MM.1S (cell line): ENCODE results near the gene TMEM117.

Experiments
- DNase-seq: peaks from one replicate; pipeline ENCODE4 v3.0.0-alpha.2; 2015
- H2AFZ ChIP-seq: fragments of 300-600 bp; sonication (generic); 2 replicates; pipeline ENCODE4 v1.6.0; 2016; ENCODE audit warnings: antibody characterized with exemption, low read length
- H3F3A ChIP-seq: fragments of 300-600 bp; sonication (generic); 2 replicates; pipeline ENCODE4 v1.6.1; 2016; ENCODE audit warnings: mild to moderate bottlenecking, antibody characterized with exemption, low read length, moderate library complexity, mixed read lengths; ENCODE audit not compliant: insufficient read depth
- H3K27ac ChIP-seq: fragments of 300-600 bp; sonication (generic); 2 replicates; pipeline ENCODE4 v1.5.1; 2016; ENCODE audit warnings: mild to moderate bottlenecking, low read length
- H3K27me3 ChIP-seq: fragments of 300-600 bp; sonication (generic); replicated peaks from 2 replicates; pipeline ENCODE4 v1.6.0; 2016; ENCODE audit warnings: low read length; ENCODE audit not compliant: insufficient read depth
- H3K36me3 ChIP-seq: fragments of 300-600 bp; sonication (generic); replicated peaks from 2 replicates; pipeline ENCODE4 v1.6.1; 2016; ENCODE audit warnings: mild to moderate bottlenecking, low read length, mixed read lengths; ENCODE audit not compliant: insufficient read depth
- H3K4me1 ChIP-seq: fragments of 300-600 bp; sonication (generic); 2 replicates; pipeline ENCODE4 v1.6.1; 2016; ENCODE audit warnings: low read length, mixed read lengths
- H3K4me2 ChIP-seq: fragments of 300-600 bp; sonication (generic); 2 replicates; pipeline ENCODE4 v1.6.0; 2016; ENCODE audit warnings: low read depth, low read length
- H3K4me3 ChIP-seq: fragments of 300-600 bp; sonication (generic); 2 replicates; pipeline ENCODE4 v1.5.1; 2016; ENCODE audit warnings: low read length, mixed read lengths
- H3K79me2 ChIP-seq: fragments of 300-600 bp; sonication (generic); 2 replicates; pipeline ENCODE4 v1.6.1; 2016; ENCODE audit warnings: mixed run types, low read length, mixed read lengths
- H3K9ac ChIP-seq: fragments of 300-600 bp; sonication (generic); 2 replicates; pipeline ENCODE4 v1.6.1; 2016; ENCODE audit warnings: low read length, mixed read lengths
- H3K9me2 ChIP-seq: fragments of 300-600 bp; sonication (generic); replicated peaks from 2 replicates; pipeline ENCODE4 v1.6.1; 2016; ENCODE audit warnings: mild to moderate bottlenecking, low read length, mixed read lengths; ENCODE audit not compliant: insufficient read depth
- H3K9me3 ChIP-seq: fragments of 300-600 bp; sonication (generic); replicated peaks from 2 replicates; pipeline ENCODE4 v1.6.1; 2016; ENCODE audit warnings: mild to moderate bottlenecking, low read length, mixed read lengths; ENCODE audit not compliant: insufficient read depth
- H4K20me1 ChIP-seq: fragments of 300-600 bp; sonication (generic); 2 replicates; pipeline ENCODE4 v1.6.1; 2016; ENCODE audit warnings: mild to moderate bottlenecking, low read length, moderate library complexity, mixed read lengths; ENCODE audit not compliant: insufficient read depth
- CTCF ChIP-seq: fragments of 300-600 bp; sonication (generic); IDR thresholded peaks from 2 replicates; pipeline ENCODE4 v1.5.1; 2016; ENCODE audit warnings: antibody characterized with exemption, low read length, mixed read lengths
- EZH2 ChIP-seq: fragments of 300-600 bp; sonication (generic); optimal IDR thresholded peaks from 2 replicates; pipeline ENCODE3; 2017; ENCODE audit warnings: low read depth, mild to moderate bottlenecking, antibody characterized with exemption, low read length, mixed read lengths
- EZH2phosphoT487 ChIP-seq: fragments of 300-600 bp; sonication (generic); IDR thresholded peaks from 2 replicates; pipeline ENCODE4 v1.6.1; 2018; ENCODE audit warnings: antibody characterized with exemption, low read length

TMEM117 gene

GRCh38 chr12:43988838-43989560 is 153.1 kb downstream of the TMEM117 start:
- Histone ChIP-seq H2AFZ (peak overlapping the region; percentile 57; the same call in 1 of the 2 replicates), H3K4me2 (peak overlapping the region; percentile 70), H3K9ac (no peak overlapping the region; the same call in 1 of the 2 replicates), H3K27ac (peak overlapping the region; percentile 40; the same call in 1 of the 2 replicates), H3K36me3 (no peaks in the 10 kb centered on the region), H3K9me2 (no peaks in the 10 kb centered on the region), H3K4me1 (peaks cover 10% of the 10 kb centered on the region; the same call in 1 of the 2 replicates), H4K20me1 (no peaks in the 10 kb centered on the region), H3K9me3 (no peaks in the 10 kb centered on the region), H3F3A (peaks cover 4% of the 10 kb centered on the region; the same call in 1 of the 2 replicates), H3K4me3 (peak overlapping the region; percentile 40), H3K27me3 (no peaks in the 10 kb centered on the region), H3K79me2 (no peaks in the 10 kb centered on the region)
- DNase-seq: peak; percentile 48
- no peak for TF ChIP-seq EZH2phosphoT487
- TF ChIP-seq EZH2: no peak
- no peak for TF ChIP-seq CTCF

GRCh38 chr12:43992856-43993255 is 157.0 kb downstream of the TMEM117 start:
- Histone ChIP-seq H3K27me3 (no peaks in the 10 kb centered on the region), H3K4me2 (no peak overlapping the region), H3K27ac (no peak overlapping the region), H3K36me3 (no peaks in the 10 kb centered on the region), H3K4me1 (peaks cover 10% of the 10 kb centered on the region; the same call in 1 of the 2 replicates), H3F3A (peaks cover 4% of the 10 kb centered on the region; the same call in 1 of the 2 replicates), H3K9ac (no peak overlapping the region), H3K9me3 (no peaks in the 10 kb centered on the region), H3K9me2 (no peaks in the 10 kb centered on the region), H3K79me2 (no peaks in the 10 kb centered on the region), H4K20me1 (no peaks in the 10 kb centered on the region), H2AFZ (no peak overlapping the region), H3K4me3 (no peak overlapping the region)
- TF ChIP-seq CTCF (no peak), EZH2 (no peak), EZH2phosphoT487 (no peak)
- no peak for DNase-seq

- Histone ChIP-seq H3K4me3 (no peak overlapping the region), H3F3A (no peaks in the 10 kb centered on the region), H3K36me3 (no peaks in the 10 kb centered on the region), H3K9me3 (no peaks in the 10 kb centered on the region), H4K20me1 (no peaks in the 10 kb centered on the region), H3K4me2 (peak overlapping the region; percentile 24; the same call in 1 of the 2 replicates), H3K79me2 (no peaks in the 10 kb centered on the region), H3K27me3 (no peaks in the 10 kb centered on the region), H3K4me1 (peaks cover 9% of the 10 kb centered on the region), H3K9me2 (no peaks in the 10 kb centered on the region), H2AFZ (peak overlapping the region; percentile 59; the same call in 1 of the 2 replicates), H3K9ac (no peak overlapping the region), H3K27ac (no peak overlapping the region)
- DNase-seq: peak; percentile 90
- TF ChIP-seq CTCF (peak; percentile 85), EZH2 (no peak)
Observed at GRCh38 chr12:44000309-44000952, 164.6 kb downstream of the TMEM117 start.
